Activated CD8-positive, alpha-beta memory T cell treated with anti-CD3 and anti-CD28 coated beads for 4 hours (primary cell): ENCODE data around the gene CD2.

ENCODE experiments used
- DNase-seq, 2 donors: peaks; one replicate each; pipeline ENCODE4 v3.0.0-alpha.2; 2020; ENCODE audit warnings: low read depth in 2 of 2

Gene CD2

GRCh38 chr1:116754198-116754977, at the start of gene CD2:
Gene CD2, plus strand, starts transcription at chr1:116754430. Its CDS starts 63 bp downstream, at chr1:116754493.
- peak in 1 of 2 donors; percentile 47 for DNase-seq

GRCh38 chr1:116706123-116706522, 48.1 kb upstream of the CD2 start:
- DNase-seq = no peak

- no peak for DNase-seq
Measured at GRCh38 chr1:116706841-116707240, 47.4 kb upstream of the CD2 start.

GRCh38 chr1:116708255-116708900, 45.9 kb upstream of the CD2 start:
- DNase-seq = no peak

- DNase-seq = no peak
Measured at GRCh38 chr1:116709666-116710167, 44.5 kb upstream of the CD2 start.

GRCh38 chr1:116710420-116711262, 43.6 kb upstream of the CD2 start:
- no peak for DNase-seq

GRCh38 chr1:116711263-116711840, 42.9 kb upstream of the CD2 start:
- DNase-seq = no peak

GRCh38 chr1:116712510-116712909, 41.7 kb upstream of the CD2 start:
- DNase-seq = no peak

GRCh38 chr1:116713474-116713873, 40.8 kb upstream of the CD2 start:
- no peak for DNase-seq

- DNase-seq = no peak
Measured at GRCh38 chr1:116716391-116716790, 37.8 kb upstream of the CD2 start.

GRCh38 chr1:116717318-116717717, 36.9 kb upstream of the CD2 start:
- DNase-seq = no peak

GRCh38 chr1:116720364-116721038, 33.7 kb upstream of the CD2 start:
- DNase-seq = no peak

GRCh38 chr1:116721039-116721405, 33.2 kb upstream of the CD2 start:
- no peak for DNase-seq

GRCh38 chr1:116721451-116722007, 32.7 kb upstream of the CD2 start:
- no peak for DNase-seq

GRCh38 chr1:116722016-116722838, 32.0 kb upstream of the CD2 start:
- no peak for DNase-seq

GRCh38 chr1:116724765-116725375, 29.4 kb upstream of the CD2 start:
- DNase-seq = peak; percentile 64 to 72

- DNase-seq = no peak
Measured at GRCh38 chr1:116725798-116726197, 28.4 kb upstream of the CD2 start.

- DNase-seq = no peak
Measured at GRCh38 chr1:116726872-116727820, 27.1 kb upstream of the CD2 start.

- no peak for DNase-seq
Measured at GRCh38 chr1:116731439-116731838, 22.8 kb upstream of the CD2 start.
